ENCODE data around the gene CFAP300. TPM values are rescaled to one million over a fixed set of nuclear protein-coding genes. Genes with fewer than 3 reads are reported as not detected.

Gene CFAP300
- 10 to 100 TPM in 1 of 4 donors, 1 to 10 TPM in 3; 1.4 to 23.3 (median 1.5) TPM for total RNA-seq

DNA sequence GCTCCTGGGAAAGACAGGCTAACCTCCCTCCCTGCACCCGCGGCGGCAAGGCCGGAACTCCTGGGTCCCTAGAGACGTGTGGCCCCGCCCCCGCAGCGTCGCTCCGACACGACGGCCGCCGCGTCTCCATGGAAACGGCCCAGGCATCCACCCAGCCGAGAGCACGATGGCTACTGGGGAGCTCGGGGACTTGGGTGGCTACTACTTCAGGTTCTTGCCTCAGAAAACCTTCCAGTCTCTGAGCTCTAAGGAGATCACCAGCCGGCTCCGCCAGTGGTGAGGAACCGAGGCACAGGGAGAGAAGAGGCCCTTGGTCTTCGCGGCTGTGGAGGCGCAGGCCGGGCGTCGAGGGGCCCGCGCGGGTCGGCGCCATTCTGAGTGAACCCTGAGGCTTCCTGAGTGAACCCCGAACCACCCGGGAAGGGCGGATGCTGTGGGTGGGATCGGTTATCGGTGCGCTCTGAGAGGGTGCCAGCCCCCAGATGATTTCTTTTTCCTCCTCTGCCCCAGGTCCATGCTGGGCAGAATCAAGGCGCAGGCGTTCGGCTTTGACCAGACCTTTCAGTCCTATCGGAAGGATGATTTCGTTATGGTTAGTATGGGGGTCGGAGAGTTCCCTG is at the start of gene CFAP300:
Gene CFAP300 (plus strand): TSS at position 133 of the 620 bp plus-strand sequence. CDS start 34 bp downstream, at position 167.
- ATAC-seq: peak; percentile 92
- TF ChIP-seq POLR2A (IDR thresholded peaks at IDR 0.05) (no peak), POLR2AphosphoS5 (IDR thresholded peaks at IDR 0.05) (peak; percentile 33)
- Histone ChIP-seq H3K4me1 (peaks cover 0 to 13% (median 0%) of the 10 kb centered on the region in 3 donors), H3K36me3 (no peaks in the 10 kb centered on the region), H3K27me3 (no peaks in the 10 kb centered on the region), H3K27ac (peak within 1 kb of the TSS in 3 of 4 donors; percentile 75 to 80 (median 76)), H3K9me3 (no peaks in the 10 kb centered on the region), H3K4me3 (peak within 1 kb of the TSS; percentile 61 to 62)
- WGBS, 2 donors (ENCODE audit: low coverage in 1 of 2): 0 to 13% methylated on average over 6 to 16 of the region's 45 CpGs

DNA sequence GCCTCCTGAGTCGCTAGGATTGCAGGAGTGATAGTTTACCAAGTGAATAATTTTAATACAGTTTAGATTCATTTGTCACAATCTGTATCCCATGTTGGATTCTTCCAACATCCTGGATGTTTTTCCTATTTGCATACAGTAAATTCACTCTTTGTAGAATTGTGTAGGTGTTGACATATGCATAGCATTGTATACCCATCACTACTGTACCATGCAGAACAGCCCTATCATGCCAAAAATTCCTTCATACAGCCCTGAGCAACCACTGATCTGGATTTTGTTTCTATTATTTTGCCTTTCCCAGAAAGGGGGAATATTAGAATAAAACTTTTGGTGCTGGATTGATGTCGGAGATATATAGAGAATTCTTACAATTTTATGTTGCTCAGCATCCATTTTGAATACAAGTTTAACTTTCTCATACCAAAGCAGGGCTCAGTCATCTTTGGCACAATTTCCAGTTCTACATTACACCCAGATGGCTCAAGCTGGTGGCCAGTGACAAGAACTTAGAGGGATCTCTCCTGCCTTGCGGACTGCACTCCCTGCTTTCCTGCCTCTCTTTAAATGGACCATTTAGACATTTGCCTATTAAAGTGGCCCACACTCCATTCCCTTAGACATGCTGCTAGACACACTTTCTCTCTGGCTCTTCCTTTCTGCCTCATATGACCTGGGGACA is 45.4 kb upstream of the CFAP300 start:
- Histone ChIP-seq H3K27ac (no peak overlapping the region), H3K36me3 (peaks cover 0 to 21% of the 10 kb centered on the region in 2 donors), H3K9me3 (no peaks in the 10 kb centered on the region), H3K4me3 (no peak overlapping the region), H3K4me1 (peaks cover 0 to under 1% (median 0%) of the 10 kb centered on the region in 3 donors), H3K27me3 (no peaks in the 10 kb centered on the region)
- WGBS, 2 donors (ENCODE audit: low coverage in 1 of 2): 92% methylated on average over 3 of the region's 3 CpGs
- TF ChIP-seq POLR2AphosphoS5 (IDR thresholded peaks at IDR 0.05) (no peak), POLR2A (IDR thresholded peaks at IDR 0.05) (no peak), EP300 (IDR thresholded peaks at IDR 0.05) (no peak)
- TF ChIP-seq, protein P1, sequence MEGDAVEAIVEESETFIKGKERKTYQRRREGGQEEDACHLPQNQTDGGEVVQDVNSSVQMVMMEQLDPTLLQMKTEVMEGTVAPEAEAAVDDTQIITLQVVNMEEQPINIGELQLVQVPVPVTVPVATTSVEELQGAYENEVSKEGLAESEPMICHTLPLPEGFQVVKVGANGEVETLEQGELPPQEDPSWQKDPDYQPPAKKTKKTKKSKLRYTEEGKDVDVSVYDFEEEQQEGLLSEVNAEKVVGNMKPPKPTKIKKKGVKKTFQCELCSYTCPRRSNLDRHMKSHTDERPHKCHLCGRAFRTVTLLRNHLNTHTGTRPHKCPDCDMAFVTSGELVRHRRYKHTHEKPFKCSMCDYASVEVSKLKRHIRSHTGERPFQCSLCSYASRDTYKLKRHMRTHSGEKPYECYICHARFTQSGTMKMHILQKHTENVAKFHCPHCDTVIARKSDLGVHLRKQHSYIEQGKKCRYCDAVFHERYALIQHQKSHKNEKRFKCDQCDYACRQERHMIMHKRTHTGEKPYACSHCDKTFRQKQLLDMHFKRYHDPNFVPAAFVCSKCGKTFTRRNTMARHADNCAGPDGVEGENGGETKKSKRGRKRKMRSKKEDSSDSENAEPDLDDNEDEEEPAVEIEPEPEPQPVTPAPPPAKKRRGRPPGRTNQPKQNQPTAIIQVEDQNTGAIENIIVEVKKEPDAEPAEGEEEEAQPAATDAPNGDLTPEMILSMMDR (IDR thresholded peaks at IDR 0.05): no peak
- ATAC-seq: no peak

- TF ChIP-seq, protein P1 (IDR thresholded peaks at IDR 0.05): no peak
- ATAC-seq: no peak
- peaks cover 0 to 13% (median 5%) of the 10 kb centered on the region in 3 donors for H3K4me1 ChIP-seq
- H3K9me3 ChIP-seq: no peaks in the 10 kb centered on the region
- H3K4me3 ChIP-seq: no peak overlapping the region
- H3K27me3 ChIP-seq: no peaks in the 10 kb centered on the region
- no peak overlapping the region for H3K27ac ChIP-seq
- peaks cover 0 to 9% of the 10 kb centered on the region in 2 donors for H3K36me3 ChIP-seq
Observed at GRCh38 chr11:102004220-102004619, 43.0 kb upstream of the CFAP300 start.

DNA sequence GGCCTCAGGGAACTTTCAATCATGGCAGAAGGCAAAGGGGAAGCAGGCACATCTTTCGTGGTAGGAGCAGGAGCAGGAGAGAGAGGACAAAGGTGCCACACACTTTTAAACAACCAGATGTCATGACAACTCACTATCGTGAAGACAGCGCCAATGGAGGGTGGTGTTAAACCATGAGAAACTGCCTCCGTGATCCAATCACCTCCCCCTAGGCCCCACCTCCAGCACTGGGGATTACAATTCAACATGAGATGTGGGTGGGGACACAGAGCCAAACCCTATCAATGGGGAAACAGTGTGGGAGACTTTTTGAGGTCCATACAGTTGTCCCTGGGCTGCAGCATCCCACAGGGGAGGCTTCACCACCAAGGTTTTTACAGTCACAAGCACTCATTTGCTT is 41.9 kb upstream of the CFAP300 start:
- no peak for ATAC-seq
- no peak overlapping the region for H3K4me3 ChIP-seq
- TF ChIP-seq POLR2A (IDR thresholded peaks at IDR 0.05) (no peak), EP300 (IDR thresholded peaks at IDR 0.05) (no peak), POLR2AphosphoS5 (IDR thresholded peaks at IDR 0.05) (no peak)
- TF ChIP-seq, protein P1 (IDR thresholded peaks at IDR 0.05): no peak
- no peaks in the 10 kb centered on the region for H3K27me3 ChIP-seq
- peaks cover 0 to 13% (median 5%) of the 10 kb centered on the region in 3 donors for H3K4me1 ChIP-seq
- 60 to 69% methylated on average over 1 to 2 of the region's 4 CpGs for WGBS, 2 donors (ENCODE audit: low coverage in 1 of 2)
- H3K27ac ChIP-seq: no peak overlapping the region
- no peaks in the 10 kb centered on the region for H3K9me3 ChIP-seq
- H3K36me3 ChIP-seq: peaks cover 0 to 9% of the 10 kb centered on the region in 2 donors

DNA sequence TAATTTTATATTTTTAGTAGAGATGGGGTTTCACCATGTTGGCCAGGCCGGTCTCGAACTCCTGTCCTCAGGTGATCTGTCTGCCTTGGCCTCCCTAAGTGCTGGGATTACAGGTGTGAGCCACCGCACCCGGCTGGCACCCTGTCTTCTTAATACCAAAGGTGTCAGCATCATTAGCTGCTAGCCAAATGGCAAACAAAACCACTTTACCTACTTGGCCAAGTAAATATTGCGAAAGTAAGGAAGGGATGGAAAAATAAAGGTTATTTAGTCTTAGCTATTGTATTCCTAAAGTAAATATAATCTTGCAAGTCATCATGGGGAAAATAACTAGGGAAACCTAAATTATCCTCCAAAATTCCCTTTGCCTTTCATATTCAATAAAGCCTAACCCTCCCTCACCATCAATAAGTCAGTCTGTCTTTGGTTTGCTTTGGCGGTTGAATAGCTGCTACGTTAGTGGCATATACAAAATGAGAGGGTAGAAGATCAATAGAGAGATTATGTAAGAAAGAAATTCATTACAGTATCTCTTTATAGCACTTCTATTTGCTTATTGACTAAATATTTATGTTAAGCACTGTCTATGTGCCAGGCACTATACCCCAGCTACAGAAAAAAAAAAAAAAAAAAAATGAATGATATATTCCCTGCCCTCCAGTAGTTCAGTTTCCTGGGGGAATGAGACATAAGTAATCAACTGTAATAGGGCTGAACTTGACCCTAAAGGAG is 40.2 kb upstream of the CFAP300 start:
- TF ChIP-seq EP300 (IDR thresholded peaks at IDR 0.05) (no peak), POLR2AphosphoS5 (IDR thresholded peaks at IDR 0.05) (no peak), POLR2A (IDR thresholded peaks at IDR 0.05) (no peak)
- TF ChIP-seq, protein P1 (IDR thresholded peaks at IDR 0.05): no peak
- H3K36me3 ChIP-seq: peaks cover 0 to 8% of the 10 kb centered on the region in 2 donors
- no peaks in the 10 kb centered on the region for H3K27me3 ChIP-seq
- no peak overlapping the region for H3K4me3 ChIP-seq
- H3K9me3 ChIP-seq: no peaks in the 10 kb centered on the region
- H3K27ac ChIP-seq: peak overlapping the region in 2 of 4 donors; percentile 25 to 60
- peaks cover 0 to 25% (median 9%) of the 10 kb centered on the region in 3 donors for H3K4me1 ChIP-seq
- WGBS, 2 donors (ENCODE audit: low coverage in 1 of 2): 71 to 88% methylated on average over 3 of the region's 7 CpGs
- ATAC-seq: no peak
